ENCODE data around the gene SMAP1.

The SMAP1 gene

GRCh38 chr6:70707893-70708292 lies 40.2 kb downstream of the SMAP1 start:
- Histone ChIP-seq H3K27me3 (ENCODE audit: control insufficient read depth in 1 of 2, insufficient read depth in 2 of 2, low read length in 2 of 2) (no peaks in the 10 kb centered on the region), H3K4me1 (ENCODE audit: control insufficient read depth, insufficient read depth, low read length) (no peaks in the 10 kb centered on the region), H3K9me3 (ENCODE audit: control insufficient read depth in 2 of 2, low read length in 2 of 2) (no peaks in the 10 kb centered on the region), H3K4me3 (ENCODE audit: low read length in 2 of 2) (no peak overlapping the region), H3K27ac (ENCODE audit: low read length) (no peak overlapping the region), H3K36me3 (ENCODE audit: control insufficient read depth in 2 of 2, insufficient read depth in 2 of 2, low read length in 2 of 2) (no peaks in the 10 kb centered on the region), H3K9ac (ENCODE audit: low read length in 2 of 2) (no peak overlapping the region)

- Histone ChIP-seq H3K36me3 (ENCODE audit: control insufficient read depth in 2 of 2, insufficient read depth in 2 of 2, low read length in 2 of 2) (no peaks in the 10 kb centered on the region), H3K4me3 (ENCODE audit: low read length in 2 of 2) (no peak overlapping the region)
Observed at GRCh38 chr6:70708448-70708847, 40.8 kb downstream of the SMAP1 start.

GRCh38 chr6:70709826-70710225 lies 42.1 kb downstream of the SMAP1 start:
- H3K27ac ChIP-seq (ENCODE audit: low read length) = no peak overlapping the region
- H3K4me3 ChIP-seq (ENCODE audit: low read length in 2 of 2) = no peak overlapping the region

More at GRCh38 chr6:70708448-70708847, 40.8 kb downstream of the SMAP1 start:
- Histone ChIP-seq H3K27ac (ENCODE audit: low read length) (no peak overlapping the region), H3K9ac (ENCODE audit: low read length in 2 of 2) (no peak overlapping the region), H3K4me1 (ENCODE audit: control insufficient read depth, insufficient read depth, low read length) (no peaks in the 10 kb centered on the region), H3K27me3 (ENCODE audit: control insufficient read depth in 1 of 2, insufficient read depth in 2 of 2, low read length in 2 of 2) (no peaks in the 10 kb centered on the region), H3K9me3 (ENCODE audit: control insufficient read depth in 2 of 2, low read length in 2 of 2) (no peaks in the 10 kb centered on the region)

GRCh38 chr6:70714716-70715257 lies 47.1 kb downstream of the SMAP1 start:
- H3K9ac ChIP-seq (ENCODE audit: low read length in 2 of 2) = no peak overlapping the region
- H3K4me3 ChIP-seq (ENCODE audit: low read length in 2 of 2) = no peak overlapping the region
- H3K9me3 ChIP-seq (ENCODE audit: control insufficient read depth in 2 of 2, low read length in 2 of 2) = peaks cover 0 to 9% of the 10 kb centered on the region in 2 donors
- H3K4me1 ChIP-seq (ENCODE audit: control insufficient read depth, insufficient read depth, low read length) = no peaks in the 10 kb centered on the region
- no peaks in the 10 kb centered on the region for H3K36me3 ChIP-seq (ENCODE audit: control insufficient read depth in 2 of 2, insufficient read depth in 2 of 2, low read length in 2 of 2)
- no peaks in the 10 kb centered on the region for H3K27me3 ChIP-seq (ENCODE audit: control insufficient read depth in 1 of 2, insufficient read depth in 2 of 2, low read length in 2 of 2)
- no peak overlapping the region for H3K27ac ChIP-seq (ENCODE audit: low read length)

More at GRCh38 chr6:70709826-70710225, 42.1 kb downstream of the SMAP1 start:
- Histone ChIP-seq H3K9ac (ENCODE audit: low read length in 2 of 2) (no peak overlapping the region), H3K4me1 (ENCODE audit: control insufficient read depth, insufficient read depth, low read length) (no peaks in the 10 kb centered on the region), H3K27me3 (ENCODE audit: control insufficient read depth in 1 of 2, insufficient read depth in 2 of 2, low read length in 2 of 2) (no peaks in the 10 kb centered on the region), H3K9me3 (ENCODE audit: control insufficient read depth in 2 of 2, low read length in 2 of 2) (peaks cover 0 to 2% of the 10 kb centered on the region in 2 donors), H3K36me3 (ENCODE audit: control insufficient read depth in 2 of 2, insufficient read depth in 2 of 2, low read length in 2 of 2) (no peaks in the 10 kb centered on the region)

GRCh38 chr6:70717038-70717801 lies 49.5 kb downstream of the SMAP1 start:
- H3K27me3 ChIP-seq (ENCODE audit: control insufficient read depth in 1 of 2, insufficient read depth in 2 of 2, low read length in 2 of 2) = no peaks in the 10 kb centered on the region
- H3K9me3 ChIP-seq (ENCODE audit: control insufficient read depth in 2 of 2, low read length in 2 of 2) = peaks cover 0 to 9% of the 10 kb centered on the region in 2 donors
- no peaks in the 10 kb centered on the region for H3K4me1 ChIP-seq (ENCODE audit: control insufficient read depth, insufficient read depth, low read length)
- no peak overlapping the region for H3K4me3 ChIP-seq (ENCODE audit: low read length in 2 of 2)
- H3K27ac ChIP-seq (ENCODE audit: low read length) = no peak overlapping the region
- no peak overlapping the region for H3K9ac ChIP-seq (ENCODE audit: low read length in 2 of 2)
- no peaks in the 10 kb centered on the region for H3K36me3 ChIP-seq (ENCODE audit: control insufficient read depth in 2 of 2, insufficient read depth in 2 of 2, low read length in 2 of 2)

GRCh38 chr6:70724524-70724923 lies 56.8 kb downstream of the SMAP1 start:
- H3K27me3 ChIP-seq (ENCODE audit: control insufficient read depth in 1 of 2, insufficient read depth in 2 of 2, low read length in 2 of 2) = no peaks in the 10 kb centered on the region
- no peak overlapping the region for H3K9ac ChIP-seq (ENCODE audit: low read length in 2 of 2)
- H3K4me3 ChIP-seq (ENCODE audit: low read length in 2 of 2) = no peak overlapping the region

GRCh38 chr6:70725817-70726415 lies 58.2 kb downstream of the SMAP1 start:
- H3K27me3 ChIP-seq (ENCODE audit: control insufficient read depth in 1 of 2, insufficient read depth in 2 of 2, low read length in 2 of 2) = no peaks in the 10 kb centered on the region
- no peak overlapping the region for H3K4me3 ChIP-seq (ENCODE audit: low read length in 2 of 2)
- no peaks in the 10 kb centered on the region for H3K9me3 ChIP-seq (ENCODE audit: control insufficient read depth in 2 of 2, low read length in 2 of 2)
- H3K27ac ChIP-seq (ENCODE audit: low read length) = no peak overlapping the region
- H3K36me3 ChIP-seq (ENCODE audit: control insufficient read depth in 2 of 2, insufficient read depth in 2 of 2, low read length in 2 of 2) = no peaks in the 10 kb centered on the region
- no peaks in the 10 kb centered on the region for H3K4me1 ChIP-seq (ENCODE audit: control insufficient read depth, insufficient read depth, low read length)
- no peak overlapping the region for H3K9ac ChIP-seq (ENCODE audit: low read length in 2 of 2)

More at GRCh38 chr6:70724524-70724923, 56.8 kb downstream of the SMAP1 start:
- Histone ChIP-seq H3K9me3 (ENCODE audit: control insufficient read depth in 2 of 2, low read length in 2 of 2) (no peaks in the 10 kb centered on the region), H3K36me3 (ENCODE audit: control insufficient read depth in 2 of 2, insufficient read depth in 2 of 2, low read length in 2 of 2) (no peaks in the 10 kb centered on the region), H3K4me1 (ENCODE audit: control insufficient read depth, insufficient read depth, low read length) (no peaks in the 10 kb centered on the region), H3K27ac (ENCODE audit: low read length) (no peak overlapping the region)

GRCh38 chr6:70734381-70734780 lies 66.7 kb downstream of the SMAP1 start:
- peaks cover 0 to 3% of the 10 kb centered on the region in 2 donors for H3K36me3 ChIP-seq (ENCODE audit: control insufficient read depth in 2 of 2, insufficient read depth in 2 of 2, low read length in 2 of 2)
- H3K9ac ChIP-seq (ENCODE audit: low read length in 2 of 2) = no peak overlapping the region
- no peaks in the 10 kb centered on the region for H3K9me3 ChIP-seq (ENCODE audit: control insufficient read depth in 2 of 2, low read length in 2 of 2)
- no peaks in the 10 kb centered on the region for H3K4me1 ChIP-seq (ENCODE audit: control insufficient read depth, insufficient read depth, low read length)
- H3K27ac ChIP-seq (ENCODE audit: low read length) = no peak overlapping the region
- no peaks in the 10 kb centered on the region for H3K27me3 ChIP-seq (ENCODE audit: control insufficient read depth in 1 of 2, insufficient read depth in 2 of 2, low read length in 2 of 2)
- no peak overlapping the region for H3K4me3 ChIP-seq (ENCODE audit: low read length in 2 of 2)

- H3K4me1 ChIP-seq (ENCODE audit: control insufficient read depth, insufficient read depth, low read length) = no peaks in the 10 kb centered on the region
- no peak overlapping the region for H3K27ac ChIP-seq (ENCODE audit: low read length)
- H3K4me3 ChIP-seq (ENCODE audit: low read length in 2 of 2) = no peak overlapping the region
- H3K27me3 ChIP-seq (ENCODE audit: control insufficient read depth in 1 of 2, insufficient read depth in 2 of 2, low read length in 2 of 2) = no peaks in the 10 kb centered on the region
- no peak overlapping the region for H3K9ac ChIP-seq (ENCODE audit: low read length in 2 of 2)
- no peaks in the 10 kb centered on the region for H3K9me3 ChIP-seq (ENCODE audit: control insufficient read depth in 2 of 2, low read length in 2 of 2)
- H3K36me3 ChIP-seq (ENCODE audit: control insufficient read depth in 2 of 2, insufficient read depth in 2 of 2, low read length in 2 of 2) = peaks cover 0 to 3% of the 10 kb centered on the region in 2 donors
Observed at GRCh38 chr6:70734979-70735378, 67.3 kb downstream of the SMAP1 start.

GRCh38 chr6:70735513-70735912 lies 67.8 kb downstream of the SMAP1 start:
- Histone ChIP-seq H3K9ac (ENCODE audit: low read length in 2 of 2) (no peak overlapping the region), H3K4me1 (ENCODE audit: control insufficient read depth, insufficient read depth, low read length) (no peaks in the 10 kb centered on the region), H3K27me3 (ENCODE audit: control insufficient read depth in 1 of 2, insufficient read depth in 2 of 2, low read length in 2 of 2) (no peaks in the 10 kb centered on the region), H3K36me3 (ENCODE audit: control insufficient read depth in 2 of 2, insufficient read depth in 2 of 2, low read length in 2 of 2) (peaks cover 0 to 3% of the 10 kb centered on the region in 2 donors), H3K9me3 (ENCODE audit: control insufficient read depth in 2 of 2, low read length in 2 of 2) (no peaks in the 10 kb centered on the region), H3K4me3 (ENCODE audit: low read length in 2 of 2) (no peak overlapping the region), H3K27ac (ENCODE audit: low read length) (no peak overlapping the region)

- Histone ChIP-seq H3K27me3 (ENCODE audit: control insufficient read depth in 1 of 2, insufficient read depth in 2 of 2, low read length in 2 of 2) (no peaks in the 10 kb centered on the region), H3K36me3 (ENCODE audit: control insufficient read depth in 2 of 2, insufficient read depth in 2 of 2, low read length in 2 of 2) (peaks cover 0 to 3% of the 10 kb centered on the region in 2 donors), H3K9ac (ENCODE audit: low read length in 2 of 2) (no peak overlapping the region), H3K9me3 (ENCODE audit: control insufficient read depth in 2 of 2, low read length in 2 of 2) (no peaks in the 10 kb centered on the region), H3K4me1 (ENCODE audit: control insufficient read depth, insufficient read depth, low read length) (no peaks in the 10 kb centered on the region), H3K4me3 (ENCODE audit: low read length in 2 of 2) (no peak overlapping the region), H3K27ac (ENCODE audit: low read length) (no peak overlapping the region)
Observed at GRCh38 chr6:70738028-70738427, 70.3 kb downstream of the SMAP1 start.

Data from stomach smooth muscle (tissue), 2 donors.